Esophagus squamous epithelium (tissue), 4 donors: ENCODE measurements around the gene BBS5.
"Not testable (repeated sequence)": the region's sequence is repeated elsewhere in the genome, so short reads cannot be mapped to it uniquely, and the experiment has no call there.

Experiments used
- POLR2A ChIP-seq, 4 donors: fragments of 450-650 bp; IDR thresholded peaks; one replicate each; pipeline ENCODE4 v1.6.1; 2017; ENCODE audit warnings: antibody characterized with exemption in 4 of 4, mild to moderate bottlenecking in 4 of 4, moderate library complexity in 3 of 4
- TF ChIP-seq, protein P1 (sequence below), 6 experiments: fragments of 450-650 bp in 4 of 6; fragments of 200-600 bp in 2 of 6; sonication (generic) in 2 of 6; IDR thresholded peaks; one replicate each; pipeline ENCODE4 v1.5.1; 2016 to 2019; ENCODE audit warnings: antibody characterized with exemption in 6 of 6, mild to moderate bottlenecking in 4 of 6, moderate library complexity in 4 of 6

- TF ChIP-seq, protein P1, sequence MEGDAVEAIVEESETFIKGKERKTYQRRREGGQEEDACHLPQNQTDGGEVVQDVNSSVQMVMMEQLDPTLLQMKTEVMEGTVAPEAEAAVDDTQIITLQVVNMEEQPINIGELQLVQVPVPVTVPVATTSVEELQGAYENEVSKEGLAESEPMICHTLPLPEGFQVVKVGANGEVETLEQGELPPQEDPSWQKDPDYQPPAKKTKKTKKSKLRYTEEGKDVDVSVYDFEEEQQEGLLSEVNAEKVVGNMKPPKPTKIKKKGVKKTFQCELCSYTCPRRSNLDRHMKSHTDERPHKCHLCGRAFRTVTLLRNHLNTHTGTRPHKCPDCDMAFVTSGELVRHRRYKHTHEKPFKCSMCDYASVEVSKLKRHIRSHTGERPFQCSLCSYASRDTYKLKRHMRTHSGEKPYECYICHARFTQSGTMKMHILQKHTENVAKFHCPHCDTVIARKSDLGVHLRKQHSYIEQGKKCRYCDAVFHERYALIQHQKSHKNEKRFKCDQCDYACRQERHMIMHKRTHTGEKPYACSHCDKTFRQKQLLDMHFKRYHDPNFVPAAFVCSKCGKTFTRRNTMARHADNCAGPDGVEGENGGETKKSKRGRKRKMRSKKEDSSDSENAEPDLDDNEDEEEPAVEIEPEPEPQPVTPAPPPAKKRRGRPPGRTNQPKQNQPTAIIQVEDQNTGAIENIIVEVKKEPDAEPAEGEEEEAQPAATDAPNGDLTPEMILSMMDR (IDR thresholded peaks at IDR 0.05), result not testable (repeated sequence)
- TF ChIP-seq POLR2A (IDR thresholded peaks at IDR 0.05), result not testable (repeated sequence)
Observed at GRCh38 chr2:169453044-169453443, 26.2 kb upstream of the BBS5 start.
